Mesodermal cell (in vitro differentiated cells): ENCODE results near the gene RBMS1.
A peak's percentile ranks its signal among the peaks of the same experiment; 100 is the strongest.

ENCODE experiments used
- H3K27ac ChIP-seq: 2 replicates; pipeline ENCODE4 v1.7.0; 2013; ENCODE audit warnings: mild to moderate bottlenecking, low read depth, low read length, moderate library complexity; ENCODE audit not compliant: severe bottlenecking
- H3K36me3 ChIP-seq: 2 replicates; pipeline ENCODE4 v1.7.1; 2013; ENCODE audit warnings: mild to moderate bottlenecking, low read length, moderate library complexity; ENCODE audit not compliant: control insufficient read depth, insufficient read depth
- H3K4me1 ChIP-seq: one replicate; pipeline ENCODE4 v1.7.1; 2013; ENCODE audit warnings: mild to moderate bottlenecking, low read length; ENCODE audit not compliant: insufficient read depth, control insufficient read depth, poor library complexity, severe bottlenecking
- H3K4me3 ChIP-seq: 2 replicates; pipeline ENCODE4 v1.7.0; 2013; ENCODE audit warnings: low read length, control low read depth, mild to moderate bottlenecking; ENCODE audit not compliant: insufficient read depth, poor library complexity, severe bottlenecking; ENCODE audit errors: extremely low read depth
- H3K9me3 ChIP-seq: 2 replicates; pipeline ENCODE4 v1.7.1; 2013; ENCODE audit warnings: mild to moderate bottlenecking, low read length, moderate library complexity; ENCODE audit not compliant: control insufficient read depth
- WGBS, 2 experiments: methylation state at CpG; one replicate each; pipeline ENCODE4 v1.1.5; 2013; ENCODE audit warnings: missing lambda C conversion rate in 2 of 2; ENCODE audit not compliant: insufficient coverage in 2 of 2; 5-methylcytosine and 5-hydroxymethylcytosine counted together

RBMS1 gene

DNA sequence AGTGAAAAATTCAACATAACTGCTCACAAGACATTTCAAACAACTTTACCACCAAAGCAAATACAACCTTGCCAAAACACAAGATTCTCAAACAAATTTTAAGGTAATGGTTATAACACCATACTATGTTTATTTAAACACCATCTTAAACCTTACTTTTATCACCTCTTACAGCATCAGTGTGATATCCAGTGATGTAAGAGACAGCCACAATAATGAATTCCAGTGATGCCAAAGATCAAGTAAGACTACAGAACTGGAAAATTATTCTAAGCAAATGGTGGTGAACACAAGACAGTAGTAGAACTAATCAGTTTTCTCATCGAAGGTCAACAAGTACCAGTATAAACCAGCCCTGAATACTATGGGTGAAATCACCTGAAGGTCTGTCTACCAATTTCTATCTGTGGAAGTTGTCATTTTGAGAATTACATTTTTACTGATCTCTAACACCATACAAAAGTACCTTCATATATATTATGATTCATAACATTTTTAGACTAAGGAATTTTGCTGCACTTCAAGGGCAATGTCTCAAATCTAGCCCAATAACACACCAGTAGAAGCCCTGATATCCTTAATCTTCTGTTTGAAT is 146.2 kb downstream of the RBMS1 start:
- WGBS, 2 experiments: 80% methylated on average over 1 of the region's 1 CpG; no CpG with 5 or more reads in 1 of the 2 experiments
- H3K4me3 ChIP-seq: no peak overlapping the region
- peaks cover 19% of the 10 kb centered on the region for H3K36me3 ChIP-seq
- H3K4me1 ChIP-seq: peaks cover 9% of the 10 kb centered on the region
- H3K27ac ChIP-seq: no peak overlapping the region
- no peaks in the 10 kb centered on the region for H3K9me3 ChIP-seq

DNA sequence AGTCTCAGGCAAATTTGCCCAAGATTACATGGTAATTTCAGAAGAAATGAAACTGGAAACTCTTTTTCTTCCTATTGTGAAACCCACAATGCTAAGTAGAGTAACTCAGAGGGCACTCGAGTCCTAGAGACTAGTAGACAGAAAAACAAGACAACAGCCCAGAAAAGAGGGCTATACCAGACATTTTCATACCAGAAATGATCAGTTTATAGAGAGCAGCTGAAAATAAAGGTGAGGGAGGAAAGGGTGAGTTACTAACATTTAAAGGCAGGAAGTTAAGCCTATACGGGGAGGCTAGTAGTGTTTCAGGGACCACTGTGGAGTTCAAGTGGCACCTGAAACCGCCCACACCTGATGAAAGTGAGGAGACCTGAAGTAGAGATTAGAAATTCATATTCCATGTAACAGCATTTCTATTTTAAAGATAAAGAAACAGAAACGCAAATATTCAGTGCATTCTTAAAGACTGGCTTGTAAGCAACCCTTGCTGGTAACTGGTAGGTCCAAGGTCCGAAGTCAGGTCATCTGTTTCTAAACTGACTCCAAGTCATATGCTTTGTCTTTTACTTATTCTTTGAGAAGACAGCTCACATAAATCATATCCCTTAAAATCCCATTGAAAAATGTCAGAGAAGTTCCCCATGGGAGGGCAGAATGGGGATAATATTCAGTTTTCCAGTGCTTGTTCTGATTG is 148.4 kb downstream of the RBMS1 start:
- 100% methylated on average over 1 to 2 of the region's 5 CpGs for WGBS, 2 experiments
- Histone ChIP-seq H3K9me3 (no peaks in the 10 kb centered on the region), H3K4me1 (no peaks in the 10 kb centered on the region), H3K4me3 (no peak overlapping the region), H3K36me3 (peaks cover 7% of the 10 kb centered on the region), H3K27ac (no peak overlapping the region)

DNA sequence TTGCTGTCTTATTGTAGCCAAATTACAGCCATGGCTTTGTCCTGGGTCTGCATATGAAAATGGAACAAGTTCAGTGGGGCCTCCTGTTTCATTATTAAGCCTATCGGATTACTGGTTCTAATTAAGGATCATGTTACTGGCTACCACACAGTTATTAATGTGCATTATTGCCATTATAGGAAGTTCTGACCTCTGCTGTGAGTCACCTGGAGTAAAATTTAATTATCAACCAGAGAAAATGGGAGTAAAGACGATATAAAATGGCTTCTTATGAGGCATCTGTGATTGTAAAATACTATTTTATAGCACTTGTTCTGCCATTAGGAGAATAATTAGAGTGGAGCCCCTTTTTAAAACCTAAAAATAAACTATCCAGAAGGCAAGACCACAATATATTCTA is 150.2 kb downstream of the RBMS1 start:
- no CpG with 5 or more reads among the region's 2 CpGs for WGBS, 2 experiments
- Histone ChIP-seq H3K4me1 (peaks cover 6% of the 10 kb centered on the region), H3K9me3 (no peaks in the 10 kb centered on the region), H3K36me3 (no peaks in the 10 kb centered on the region), H3K4me3 (no peak overlapping the region), H3K27ac (no peak overlapping the region)

DNA sequence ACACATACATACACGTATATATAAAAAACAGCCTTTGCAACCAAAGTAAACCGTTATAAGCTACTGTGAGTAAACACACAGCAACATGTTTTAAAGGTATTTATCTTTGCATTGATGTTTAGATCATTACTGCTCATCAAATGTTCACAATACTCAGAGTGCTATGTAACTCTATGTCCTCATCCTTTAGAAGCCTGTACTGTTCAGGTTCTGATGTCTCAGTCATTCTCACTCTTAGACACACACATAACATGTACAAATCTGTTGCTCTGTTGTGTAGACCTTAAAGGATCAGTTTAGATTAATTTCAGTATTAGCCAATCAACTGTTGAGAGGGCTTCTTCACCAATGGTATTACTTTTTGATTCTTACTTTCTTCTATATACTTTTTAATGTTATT is 153.9 kb downstream of the RBMS1 start:
- H3K27ac ChIP-seq: no peak overlapping the region
- H3K9me3 ChIP-seq: no peaks in the 10 kb centered on the region
- peaks cover 15% of the 10 kb centered on the region for H3K4me1 ChIP-seq
- WGBS, 2 experiments: no CpG with 5 or more reads among the region's 2 CpGs
- no peak overlapping the region for H3K4me3 ChIP-seq
- no peaks in the 10 kb centered on the region for H3K36me3 ChIP-seq

DNA sequence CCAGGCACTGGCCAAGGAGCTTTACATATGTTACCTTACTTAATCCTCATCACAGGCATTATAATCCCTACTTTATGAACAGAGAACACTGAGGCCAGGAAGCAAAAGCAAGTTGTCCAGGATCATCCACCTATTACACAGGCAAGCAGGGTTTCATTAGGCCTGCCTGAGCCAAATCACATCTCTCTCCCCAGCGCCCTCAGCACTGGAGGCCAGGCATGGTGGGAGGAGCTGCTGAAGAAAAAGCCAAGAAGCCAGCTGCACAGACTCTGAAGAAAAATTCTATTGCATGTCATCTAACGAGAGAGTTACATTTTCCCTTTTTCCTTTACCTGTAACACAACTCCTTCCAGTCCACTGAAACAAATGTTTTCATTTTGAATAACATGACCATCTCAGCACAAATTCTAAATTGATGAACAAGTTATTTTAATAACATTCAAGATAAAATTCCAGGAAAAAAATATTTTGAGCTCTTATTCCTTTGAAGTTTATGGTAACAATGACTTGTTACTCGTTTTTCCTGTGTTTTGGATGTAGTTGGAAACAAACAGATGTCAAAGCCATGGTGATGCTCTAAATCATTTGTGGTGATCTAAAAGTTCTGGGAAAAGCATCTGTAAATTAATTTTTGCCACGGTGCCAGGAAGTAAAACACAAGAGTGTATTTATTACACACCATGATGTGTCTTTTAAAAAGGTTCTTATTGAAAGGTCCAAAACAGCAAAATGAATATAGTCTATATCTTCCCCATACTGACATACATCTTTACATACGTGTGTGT is 154.5 kb downstream of the RBMS1 start:
- no peaks in the 10 kb centered on the region for H3K36me3 ChIP-seq
- no peak overlapping the region for H3K27ac ChIP-seq
- H3K4me3 ChIP-seq: no peak overlapping the region
- 62 to 85% methylated on average over 2 to 3 of the region's 5 CpGs for WGBS, 2 experiments
- no peaks in the 10 kb centered on the region for H3K9me3 ChIP-seq
- H3K4me1 ChIP-seq: peaks cover 18% of the 10 kb centered on the region

DNA sequence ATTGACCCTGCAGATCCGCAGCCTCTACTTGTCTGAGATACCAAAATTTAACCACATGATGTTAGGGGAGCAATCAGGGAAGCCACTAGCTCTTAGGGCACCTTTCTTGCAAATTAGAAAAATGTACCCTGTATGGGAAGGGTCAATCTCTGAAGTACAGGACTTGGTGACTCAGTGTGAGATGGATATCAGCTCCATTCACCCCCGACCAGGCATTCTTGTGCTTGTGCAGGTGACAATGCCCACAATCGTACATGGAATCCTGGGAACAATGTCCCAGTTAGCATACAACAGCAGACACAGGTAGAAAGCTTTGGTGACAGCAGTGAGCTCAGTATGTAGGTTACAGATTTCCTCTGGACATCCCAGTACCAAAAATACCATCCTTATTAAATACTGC is 155.9 kb downstream of the RBMS1 start:
- WGBS, 2 experiments: 40 to 100% methylated on average over 1 to 2 of the region's 3 CpGs
- H3K4me1 ChIP-seq: peaks cover 19% of the 10 kb centered on the region
- H3K27ac ChIP-seq: no peak overlapping the region
- no peaks in the 10 kb centered on the region for H3K36me3 ChIP-seq
- H3K9me3 ChIP-seq: no peaks in the 10 kb centered on the region
- no peak overlapping the region for H3K4me3 ChIP-seq

DNA sequence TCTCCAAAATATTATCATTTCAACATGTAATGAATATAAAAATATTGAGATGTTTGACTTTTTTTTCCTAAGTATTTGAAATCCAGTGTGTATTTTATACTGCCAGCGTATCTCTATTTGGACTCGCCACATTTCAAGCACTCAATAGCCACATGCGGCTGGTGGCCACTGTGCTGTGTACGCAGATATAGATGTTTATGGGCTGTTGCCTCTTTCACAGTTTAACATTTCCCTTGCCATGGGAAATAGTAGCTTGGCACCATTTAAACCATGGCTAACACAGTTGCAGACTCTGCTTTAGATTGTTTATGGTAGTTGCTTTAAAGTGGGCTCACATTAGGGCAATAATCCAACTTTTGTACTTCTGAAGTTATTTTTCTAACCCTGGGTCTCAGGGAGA is 157.0 kb downstream of the RBMS1 start:
- WGBS, 2 experiments: 100% methylated on average over 2 of the region's 4 CpGs; no CpG with 5 or more reads in 1 of the 2 experiments
- Histone ChIP-seq H3K9me3 (no peaks in the 10 kb centered on the region), H3K36me3 (no peaks in the 10 kb centered on the region), H3K27ac (no peak overlapping the region), H3K4me1 (peaks cover 29% of the 10 kb centered on the region), H3K4me3 (no peak overlapping the region)

DNA sequence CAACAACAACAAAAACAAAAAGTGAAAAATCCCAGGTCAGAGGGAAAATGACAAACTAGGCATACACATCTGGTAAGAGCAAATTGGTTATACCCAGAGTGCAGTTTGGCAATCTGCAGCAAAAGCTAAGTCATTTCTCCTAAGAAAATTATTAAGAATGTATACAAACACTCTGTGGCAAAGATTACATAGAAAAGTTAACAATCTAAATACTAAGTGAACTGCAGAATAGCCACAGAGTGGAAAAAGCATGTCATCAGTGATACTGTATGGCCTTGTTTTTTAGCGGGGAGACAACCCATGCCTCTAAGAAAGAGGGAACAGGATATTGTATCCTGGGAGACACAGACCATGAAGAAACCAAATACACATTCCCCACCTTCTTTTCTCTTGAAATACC is 157.5 kb downstream of the RBMS1 start:
- peaks cover 34% of the 10 kb centered on the region for H3K4me1 ChIP-seq
- H3K36me3 ChIP-seq: peaks cover 3% of the 10 kb centered on the region
- H3K9me3 ChIP-seq: no peaks in the 10 kb centered on the region
- WGBS, 2 experiments: 100% methylated on average over 1 of the region's 1 CpG; no CpG with 5 or more reads in 1 of the 2 experiments
- no peak overlapping the region for H3K4me3 ChIP-seq
- H3K27ac ChIP-seq: no peak overlapping the region

DNA sequence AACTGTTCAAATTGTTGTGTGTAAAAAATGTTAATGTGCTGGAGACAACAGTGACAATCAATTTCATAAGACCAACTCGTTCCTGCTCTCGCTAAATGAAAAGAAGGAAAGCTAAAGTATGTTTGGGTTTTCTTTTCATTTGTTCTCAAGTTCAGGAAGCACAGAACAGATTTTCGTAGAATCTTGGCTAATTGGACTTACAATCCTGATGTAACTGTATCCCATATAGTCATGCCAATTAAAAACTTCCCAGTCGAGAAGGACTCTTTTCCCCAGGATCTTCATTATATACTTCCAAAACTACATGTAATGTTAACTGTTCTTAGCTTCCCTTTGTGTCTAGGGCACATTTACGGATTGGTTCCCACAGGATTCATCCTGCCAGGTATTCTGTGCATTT is 158.2 kb downstream of the RBMS1 start:
- H3K27ac ChIP-seq: no peak overlapping the region
- no peaks in the 10 kb centered on the region for H3K9me3 ChIP-seq
- H3K36me3 ChIP-seq: peaks cover 9% of the 10 kb centered on the region
- H3K4me3 ChIP-seq: no peak overlapping the region
- WGBS, 2 experiments: 89 to 94% methylated on average over 2 to 4 of the region's 5 CpGs
- H3K4me1 ChIP-seq: peaks cover 34% of the 10 kb centered on the region

DNA sequence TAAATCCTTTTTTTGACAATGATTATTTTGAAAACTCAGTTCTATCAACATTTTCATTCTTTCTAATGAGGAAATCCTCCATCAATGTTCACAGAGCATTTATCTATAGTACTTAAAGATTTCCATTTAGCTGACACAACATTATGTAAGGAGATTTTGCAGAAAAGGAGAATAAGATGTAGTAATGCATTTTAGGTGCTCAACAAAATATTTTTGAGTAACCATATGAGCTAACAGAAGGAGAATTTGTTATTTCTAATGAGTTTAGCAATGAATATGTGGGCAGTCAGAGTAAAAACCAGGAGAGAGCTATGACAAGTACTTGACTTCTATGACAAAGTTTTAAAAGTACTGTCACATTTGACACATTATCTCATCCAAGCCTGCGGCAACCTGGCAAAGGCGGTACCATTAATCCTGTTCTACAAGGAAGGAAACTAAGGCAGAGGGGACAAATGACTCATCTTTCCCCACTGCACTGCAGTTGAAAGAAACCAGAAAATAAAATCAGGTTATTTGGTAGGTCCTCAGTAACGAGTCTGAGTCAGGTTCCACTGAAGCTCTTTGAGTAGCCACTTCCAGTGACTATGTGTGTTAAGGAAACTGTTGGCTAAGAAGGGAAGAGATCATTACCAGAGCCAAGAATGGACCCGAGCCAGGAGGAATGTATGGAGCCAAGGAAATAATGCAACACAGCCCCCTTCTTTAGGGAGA is 159.4 kb downstream of the RBMS1 start:
- Histone ChIP-seq H3K9me3 (no peaks in the 10 kb centered on the region), H3K27ac (peak overlapping the region; percentile 3), H3K36me3 (peaks cover 13% of the 10 kb centered on the region), H3K4me3 (no peak overlapping the region), H3K4me1 (peaks cover 39% of the 10 kb centered on the region)
- 71 to 80% methylated on average over 1 to 2 of the region's 4 CpGs for WGBS, 2 experiments
